Spleen (tissue), 11 donors: Measurements from ENCODE around the gene TMPRSS6. TPM values are rescaled to one million over a fixed set of nuclear protein-coding genes. Genes with fewer than 3 reads are reported as not detected.

Experiments used
- DNase-seq: peaks from one replicate; pipeline ENCODE4 v3.0.0-alpha.2; 2020
- H3K27ac ChIP-seq, 8 donors: fragments of 200-600 bp; sonication (generic) in 7 of 8; 1 replicate in 4 of 8; 2 replicates in 4 of 8; pipeline versions ENCODE4 v1.5.0 to v1.8.0; 2016 to 2021; ENCODE audit warnings: inconsistent platforms in 4 of 8, mild to moderate bottlenecking in 4 of 8, moderate library complexity in 1 of 8
- H3K27me3 ChIP-seq, 7 donors: fragments of 200-600 bp; sonication (generic) in 6 of 7; replicated peaks in 1 of 7; 1 replicate in 4 of 7; 2 replicates in 3 of 7; pipeline versions ENCODE4 v1.5.0 to v1.8.0; 2016 to 2021; ENCODE audit warnings: inconsistent platforms in 3 of 7, mild to moderate bottlenecking in 1 of 7
- H3K36me3 ChIP-seq, 6 donors: fragments of 200-600 bp; sonication (generic) in 5 of 6; 1 replicate in 4 of 6; 2 replicates in 2 of 6; pipeline versions ENCODE4 v1.5.0 to v1.8.0; 2016 to 2021; ENCODE audit warnings: inconsistent platforms in 2 of 6
- H3K4me1 ChIP-seq, 6 donors: fragments of 200-600 bp; sonication (generic) in 5 of 6; 1 replicate in 3 of 6; 2 replicates in 3 of 6; pipeline versions ENCODE4 v1.5.0 to v1.8.0; 2016 to 2021; ENCODE audit warnings: inconsistent platforms in 3 of 6
- H3K4me3 ChIP-seq, 8 donors: fragments of 200-600 bp; sonication (generic) in 7 of 8; 1 replicate in 4 of 8; 2 replicates in 4 of 8; pipeline versions ENCODE4 v1.5.0 to v1.8.0; 2016 to 2021; ENCODE audit warnings: inconsistent platforms in 4 of 8, mild to moderate bottlenecking in 4 of 8, moderate library complexity in 2 of 8
- H3K9me3 ChIP-seq, 8 donors: fragments of 200-600 bp; sonication (generic) in 7 of 8; 1 replicate in 4 of 8; 2 replicates in 4 of 8; pipeline versions ENCODE4 v1.5.0 to v1.8.0; 2016 to 2021; ENCODE audit warnings: inconsistent platforms in 4 of 8
- POLR2A ChIP-seq, 3 donors: fragments of 450-650 bp; IDR thresholded peaks; one replicate each; pipeline ENCODE4 v1.5.1; 2017; ENCODE audit warnings: antibody characterized with exemption in 3 of 3, mild to moderate bottlenecking in 1 of 3
- POLR2AphosphoS5 ChIP-seq, 3 donors: sonication (generic); formaldehyde crosslinking; IDR thresholded peaks; one replicate each; pipeline ENCODE4 v1.5.1; 2017; ENCODE audit warnings: antibody characterized with exemption in 3 of 3
- WGBS, 5 donors: extraction: QIAGEN DNeasy Blood & Tissue Kit in 3 of 5; methylation state at CpG; one replicate each; pipeline versions ENCODE4 v1.1.5 to v1.1.7; 2013 to 2018; 5-methylcytosine and 5-hydroxymethylcytosine counted together
- intact Hi-C: fragments of 100-400 bp; cut with DNase I; formaldehyde crosslinking; loops from one replicate; pipeline ENCODE4 v1.15.0; 2023; ENCODE audit warnings: low total_unique reads
- polyA plus RNA-seq, 3 donors: library from polyadenylated mRNA; stranded (reverse); fragments of 200-250 nt; gene quantifications; one replicate each; pipeline ENCODE4 v1.2.1, GENCODE V29; 2013
- total RNA-seq, 7 donors: library from RNA; depleted of rRNA in 3 of 7; stranded (reverse); fragments of >200 nt in 3 of 7; fragmentation: NEBNext Ultra II Directional in 4 of 7; extraction: Animal tissue kit (Norgen Biotek cat#: 25700) in 4 of 7; gene quantifications; one replicate each; pipeline versions ENCODE4 v1.1.0 to v1.2.1, GENCODE V29; 2016 to 2021
- TF ChIP-seq, protein P1 (sequence below), 11 experiments: fragments of 200-600 bp in 7 of 11; fragments of 450-650 bp in 4 of 11; sonication (generic) in 4 of 11; IDR thresholded peaks in 8 of 11; conservative IDR thresholded peaks in 3 of 11; 1 replicate in 7 of 11; 2 replicates in 4 of 11; pipeline versions ENCODE4 v1.4.0 to v1.8.0; 2016 to 2021; ENCODE audit warnings: antibody characterized with exemption in 11 of 11, inconsistent platforms in 4 of 11, mild to moderate bottlenecking in 1 of 11
- donor health status: healthy with polysubstance abuse.
- donor health status: DM: no; HTN: no; CAD: no; lungs with moderate emphysema.
- donor health status: DM: no; HTN: no; CAD: no.
- donor health status: Bipolar disorder and iron deficiency.
- donor health status: healthy.
- donor health status: DM: no; HTN: no; CAD: no.
- donor health status: DM: yes; HTN: yes; CAD: no.

Gene TMPRSS6
- total and polyA plus RNA-seq, 10 donors = 0.09 to 0.55 (median 0.28) TPM; not detected in 5

DNA sequence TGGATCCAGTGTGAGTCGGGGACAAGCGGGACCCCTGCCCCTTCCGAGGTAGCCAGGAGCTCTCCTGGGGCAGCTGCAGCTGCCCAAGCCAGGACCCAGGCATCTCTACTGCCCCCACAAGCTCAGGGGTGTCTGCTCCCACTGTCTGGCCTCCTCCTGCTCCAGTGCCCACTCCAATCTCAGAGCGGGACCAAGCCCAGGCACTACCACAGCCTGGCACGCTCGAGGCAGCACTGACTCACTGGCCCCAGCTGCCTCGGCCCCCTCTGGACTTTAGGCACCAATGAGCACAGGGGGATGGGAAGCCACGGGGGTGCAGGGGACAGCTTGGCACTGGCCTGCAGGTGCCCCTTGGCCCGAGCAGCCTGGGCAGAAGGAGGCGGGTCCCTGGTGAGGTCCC lies 32.0 kb upstream of the TMPRSS6 start:
- TF ChIP-seq POLR2A (IDR thresholded peaks at IDR 0.05) (no peak), POLR2AphosphoS5 (IDR thresholded peaks at IDR 0.05) (no peak)
- TF ChIP-seq, protein P1, sequence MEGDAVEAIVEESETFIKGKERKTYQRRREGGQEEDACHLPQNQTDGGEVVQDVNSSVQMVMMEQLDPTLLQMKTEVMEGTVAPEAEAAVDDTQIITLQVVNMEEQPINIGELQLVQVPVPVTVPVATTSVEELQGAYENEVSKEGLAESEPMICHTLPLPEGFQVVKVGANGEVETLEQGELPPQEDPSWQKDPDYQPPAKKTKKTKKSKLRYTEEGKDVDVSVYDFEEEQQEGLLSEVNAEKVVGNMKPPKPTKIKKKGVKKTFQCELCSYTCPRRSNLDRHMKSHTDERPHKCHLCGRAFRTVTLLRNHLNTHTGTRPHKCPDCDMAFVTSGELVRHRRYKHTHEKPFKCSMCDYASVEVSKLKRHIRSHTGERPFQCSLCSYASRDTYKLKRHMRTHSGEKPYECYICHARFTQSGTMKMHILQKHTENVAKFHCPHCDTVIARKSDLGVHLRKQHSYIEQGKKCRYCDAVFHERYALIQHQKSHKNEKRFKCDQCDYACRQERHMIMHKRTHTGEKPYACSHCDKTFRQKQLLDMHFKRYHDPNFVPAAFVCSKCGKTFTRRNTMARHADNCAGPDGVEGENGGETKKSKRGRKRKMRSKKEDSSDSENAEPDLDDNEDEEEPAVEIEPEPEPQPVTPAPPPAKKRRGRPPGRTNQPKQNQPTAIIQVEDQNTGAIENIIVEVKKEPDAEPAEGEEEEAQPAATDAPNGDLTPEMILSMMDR (IDR thresholded peaks at IDR 0.05 in 8 of 11, conservative IDR thresholded peaks at IDR 0.05 in 3 of 11) = no peak
- Histone ChIP-seq H3K27ac (peak overlapping the region in 1 of 8 donors; percentile 59), H3K4me3 (no peak overlapping the region), H3K36me3 (peaks cover 0 to 77% (median 16%) of the 10 kb centered on the region in 6 donors), H3K4me1 (peaks cover 0 to 50% (median 7%) of the 10 kb centered on the region in 6 donors), H3K27me3 (peaks cover 0 to 7% (median 0%) of the 10 kb centered on the region in 7 donors), H3K9me3 (no peaks in the 10 kb centered on the region)
- 82 to 90% (median 88%) methylated on average over 3 to 10 of the region's 10 CpGs for WGBS, 5 donors
- no peak for DNase-seq
- intact Hi-C loops = no loop called here

DNA sequence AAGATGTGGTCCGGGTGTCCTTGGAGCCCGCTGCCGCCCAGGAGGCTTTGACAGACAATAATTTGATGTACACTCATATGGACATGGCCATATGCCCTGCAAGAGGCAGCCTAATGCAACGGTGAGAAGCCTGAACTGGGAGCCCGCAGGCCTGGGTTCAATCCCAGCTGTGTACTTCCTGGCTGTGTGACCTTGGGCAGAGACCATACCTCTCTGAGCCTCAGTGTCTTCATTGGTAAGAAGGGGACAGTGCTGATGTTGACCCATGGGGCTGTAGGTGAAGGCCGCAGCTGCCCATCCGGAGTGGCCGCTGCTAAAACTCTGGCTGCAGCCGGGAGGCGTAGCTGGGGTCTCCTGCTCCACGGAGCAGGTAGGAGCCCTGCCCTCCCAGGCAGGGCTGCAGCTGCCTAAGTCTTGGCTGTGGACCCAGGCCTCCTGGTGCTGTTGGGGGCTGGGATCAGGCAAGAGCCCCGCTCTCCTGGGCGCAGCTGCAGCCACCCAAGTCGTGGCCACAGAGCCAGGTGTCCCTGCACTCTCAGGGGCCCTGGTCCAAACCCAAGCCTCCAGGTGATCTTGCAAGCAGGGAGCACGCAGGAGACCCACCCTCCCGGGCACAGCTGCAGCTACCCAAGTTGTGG lies 31.3 kb upstream of the TMPRSS6 start:
- WGBS, 5 donors = 82 to 91% (median 85%) methylated on average over 11 to 16 of the region's 16 CpGs

DNA sequence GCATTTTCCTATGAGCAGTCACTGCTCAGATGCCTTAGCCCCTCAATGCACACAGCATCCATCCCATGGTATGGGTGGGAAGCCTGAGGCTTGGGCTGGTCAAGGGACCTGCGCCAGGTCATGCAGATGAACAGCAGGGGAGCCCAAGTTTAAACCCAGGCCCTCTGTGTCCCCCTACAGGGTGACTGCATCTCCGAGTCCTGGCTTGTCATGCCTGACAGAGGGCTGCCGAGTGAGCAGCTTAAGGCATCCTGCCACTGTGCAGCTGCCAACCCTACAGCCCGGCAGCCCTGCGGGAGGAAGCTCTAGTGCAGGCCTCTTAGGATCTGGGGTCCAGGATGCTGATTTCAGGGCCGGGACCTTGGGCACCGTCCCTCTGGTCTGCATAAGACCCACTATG lies 30.2 kb upstream of the TMPRSS6 start:
- no peak for DNase-seq
- intact Hi-C loops = no loop called here
- Histone ChIP-seq H3K27ac (no peak overlapping the region), H3K36me3 (peaks cover 0 to 94% (median 19%) of the 10 kb centered on the region in 6 donors), H3K27me3 (no peaks in the 10 kb centered on the region), H3K4me1 (peaks cover 0 to 33% (median under 1%) of the 10 kb centered on the region in 6 donors), H3K4me3 (no peak overlapping the region), H3K9me3 (no peaks in the 10 kb centered on the region)
- no peak for TF ChIP-seq POLR2AphosphoS5 (IDR thresholded peaks at IDR 0.05)
- TF ChIP-seq, protein P1 (IDR thresholded peaks at IDR 0.05 in 8 of 11, conservative IDR thresholded peaks at IDR 0.05 in 3 of 11) = no peak
- no peak for TF ChIP-seq POLR2A (IDR thresholded peaks at IDR 0.05)
- 54 to 83% (median 63%) methylated on average over 5 to 7 of the region's 7 CpGs for WGBS, 5 donors

More for the DNA sequence above, 31.3 kb upstream of the TMPRSS6 start:
- no peak for TF ChIP-seq POLR2A (IDR thresholded peaks at IDR 0.05)
- TF ChIP-seq, protein P1 (IDR thresholded peaks at IDR 0.05 in 8 of 11, conservative IDR thresholded peaks at IDR 0.05 in 3 of 11) = no peak
- no peak for TF ChIP-seq POLR2AphosphoS5 (IDR thresholded peaks at IDR 0.05)
- no peak overlapping the region for H3K27ac ChIP-seq
- intact Hi-C loops = no loop called here
- no peaks in the 10 kb centered on the region for H3K9me3 ChIP-seq
- H3K27me3 ChIP-seq = peaks cover 0 to 7% (median 0%) of the 10 kb centered on the region in 7 donors
- H3K4me3 ChIP-seq = no peak overlapping the region
- DNase-seq = no peak
- H3K36me3 ChIP-seq = peaks cover 0 to 83% (median 18%) of the 10 kb centered on the region in 6 donors
- H3K4me1 ChIP-seq = peaks cover 0 to 44% (median 5%) of the 10 kb centered on the region in 6 donors

DNA sequence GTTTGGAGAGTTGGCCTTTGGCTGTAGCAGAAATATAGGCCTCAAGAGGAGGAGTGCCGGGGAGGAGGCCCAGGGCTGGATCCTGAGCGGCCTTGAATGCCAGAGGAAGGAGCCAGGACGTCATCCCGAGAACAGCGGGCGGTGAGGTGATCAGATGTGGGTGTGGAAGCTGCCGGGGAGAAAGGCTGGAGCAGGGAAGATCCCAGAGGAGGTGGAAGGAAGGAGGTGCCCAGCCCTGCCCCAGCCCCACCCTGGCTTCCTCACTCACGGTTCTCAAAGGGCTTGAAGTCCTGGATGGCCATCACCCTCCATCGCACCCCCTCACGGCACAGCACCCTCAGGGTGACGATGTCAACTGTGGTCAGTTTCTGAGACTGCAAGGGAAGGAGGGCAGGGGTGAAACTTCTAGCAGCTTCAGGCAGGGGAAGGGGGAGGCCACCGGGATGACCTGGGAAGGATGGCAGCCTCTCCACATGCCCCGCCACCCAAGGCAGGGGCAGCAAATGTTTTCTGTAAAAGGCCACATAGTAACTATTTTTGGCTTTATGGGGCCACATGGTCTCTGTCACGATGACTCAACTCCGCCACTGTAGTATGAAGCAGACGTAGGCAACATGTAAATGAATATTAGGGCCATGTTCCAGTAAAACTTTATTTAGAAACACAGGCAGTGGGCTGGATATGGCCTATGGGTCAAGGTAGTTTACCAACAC lies 29.5 kb upstream of the TMPRSS6 start:
- WGBS, 5 donors = 55 to 67% (median 59%) methylated on average over 14 to 16 of the region's 16 CpGs
- TF ChIP-seq, protein P1 (IDR thresholded peaks at IDR 0.05 in 8 of 11, conservative IDR thresholded peaks at IDR 0.05 in 3 of 11) = no peak
- TF ChIP-seq POLR2A (IDR thresholded peaks at IDR 0.05) = no peak
- no peak for TF ChIP-seq POLR2AphosphoS5 (IDR thresholded peaks at IDR 0.05)
- intact Hi-C loops = no loop called here

More for the DNA sequence above, 29.5 kb upstream of the TMPRSS6 start:
- no peaks in the 10 kb centered on the region for H3K9me3 ChIP-seq
- H3K36me3 ChIP-seq = peaks cover 0 to 99% (median 21%) of the 10 kb centered on the region in 6 donors
- no peak for DNase-seq
- H3K27ac ChIP-seq = peak overlapping the region in 1 of 8 donors; percentile 50
- no peaks in the 10 kb centered on the region for H3K27me3 ChIP-seq
- peaks cover 0 to 27% (median 0%) of the 10 kb centered on the region in 6 donors for H3K4me1 ChIP-seq
- no peak overlapping the region for H3K4me3 ChIP-seq
